ENCODE results near the gene PCDHB5.
"Not testable (repeated sequence)": the region's sequence is repeated elsewhere in the genome, so short reads cannot be mapped to it uniquely, and the experiment has no call there.

The PCDHB5 gene

GRCh38 chr5:141151632-141152031, 16.6 kb downstream of the PCDHB5 start:
- H3K27ac ChIP-seq (ENCODE audit: low read length); H3K4me1 ChIP-seq (ENCODE audit: control insufficient read depth, insufficient read depth, low read length); H3K9ac ChIP-seq (ENCODE audit: low read length in 2 of 2); H3K4me3 ChIP-seq (ENCODE audit: low read length in 2 of 2); H3K27me3 ChIP-seq (ENCODE audit: control insufficient read depth in 1 of 2, insufficient read depth in 2 of 2, low read length in 2 of 2); H3K36me3 ChIP-seq (ENCODE audit: control insufficient read depth in 2 of 2, insufficient read depth in 2 of 2, low read length in 2 of 2): not testable (repeated sequence)
- peaks cover 20 to 34% of the 10 kb centered on the region in 2 donors for H3K9me3 ChIP-seq (ENCODE audit: control insufficient read depth in 2 of 2, low read length in 2 of 2)

GRCh38 chr5:141152096-141152495, 17.1 kb downstream of the PCDHB5 start:
- not testable (repeated sequence) for H3K36me3 ChIP-seq (ENCODE audit: control insufficient read depth in 2 of 2, insufficient read depth in 2 of 2, low read length in 2 of 2); H3K27me3 ChIP-seq (ENCODE audit: control insufficient read depth in 1 of 2, insufficient read depth in 2 of 2, low read length in 2 of 2); H3K4me1 ChIP-seq (ENCODE audit: control insufficient read depth, insufficient read depth, low read length); H3K9ac ChIP-seq (ENCODE audit: low read length in 2 of 2); H3K4me3 ChIP-seq (ENCODE audit: low read length in 2 of 2); H3K27ac ChIP-seq (ENCODE audit: low read length)
- peaks cover 23 to 39% of the 10 kb centered on the region in 2 donors for H3K9me3 ChIP-seq (ENCODE audit: control insufficient read depth in 2 of 2, low read length in 2 of 2)

GRCh38 chr5:141155540-141156374, 20.8 kb downstream of the PCDHB5 start:
- Histone ChIP-seq H3K27ac (ENCODE audit: low read length) (no peak overlapping the region), H3K36me3 (ENCODE audit: control insufficient read depth in 2 of 2, insufficient read depth in 2 of 2, low read length in 2 of 2) (no peaks in the 10 kb centered on the region), H3K9me3 (ENCODE audit: control insufficient read depth in 2 of 2, low read length in 2 of 2) (peaks cover 25 to 35% of the 10 kb centered on the region in 2 donors), H3K27me3 (ENCODE audit: control insufficient read depth in 1 of 2, insufficient read depth in 2 of 2, low read length in 2 of 2) (peaks cover 2 to 3% of the 10 kb centered on the region in 2 donors), H3K9ac (ENCODE audit: low read length in 2 of 2) (no peak overlapping the region), H3K4me3 (ENCODE audit: low read length in 2 of 2) (no peak overlapping the region), H3K4me1 (ENCODE audit: control insufficient read depth, insufficient read depth, low read length) (no peaks in the 10 kb centered on the region)

- H3K27ac ChIP-seq (ENCODE audit: low read length); H3K4me1 ChIP-seq (ENCODE audit: control insufficient read depth, insufficient read depth, low read length); H3K36me3 ChIP-seq (ENCODE audit: control insufficient read depth in 2 of 2, insufficient read depth in 2 of 2, low read length in 2 of 2); H3K27me3 ChIP-seq (ENCODE audit: control insufficient read depth in 1 of 2, insufficient read depth in 2 of 2, low read length in 2 of 2); H3K4me3 ChIP-seq (ENCODE audit: low read length in 2 of 2); H3K9ac ChIP-seq (ENCODE audit: low read length in 2 of 2): not testable (repeated sequence)
- peaks cover 22 to 26% of the 10 kb centered on the region in 2 donors for H3K9me3 ChIP-seq (ENCODE audit: control insufficient read depth in 2 of 2, low read length in 2 of 2)
These were observed 22.4 kb downstream of the PCDHB5 start for GRCh38 chr5:141157356-141157755.

GRCh38 chr5:141157901-141158300, 22.9 kb downstream of the PCDHB5 start:
- peaks cover 23 to 29% of the 10 kb centered on the region in 2 donors for H3K9me3 ChIP-seq (ENCODE audit: control insufficient read depth in 2 of 2, low read length in 2 of 2)
- not testable (repeated sequence) for H3K27ac ChIP-seq (ENCODE audit: low read length); H3K27me3 ChIP-seq (ENCODE audit: control insufficient read depth in 1 of 2, insufficient read depth in 2 of 2, low read length in 2 of 2); H3K4me1 ChIP-seq (ENCODE audit: control insufficient read depth, insufficient read depth, low read length); H3K36me3 ChIP-seq (ENCODE audit: control insufficient read depth in 2 of 2, insufficient read depth in 2 of 2, low read length in 2 of 2); H3K4me3 ChIP-seq (ENCODE audit: low read length in 2 of 2); H3K9ac ChIP-seq (ENCODE audit: low read length in 2 of 2)

- H3K4me1 ChIP-seq (ENCODE audit: control insufficient read depth, insufficient read depth, low read length): no peaks in the 10 kb centered on the region
- peaks cover 4 to 6% of the 10 kb centered on the region in 2 donors for H3K27me3 ChIP-seq (ENCODE audit: control insufficient read depth in 1 of 2, insufficient read depth in 2 of 2, low read length in 2 of 2)
- no peaks in the 10 kb centered on the region for H3K36me3 ChIP-seq (ENCODE audit: control insufficient read depth in 2 of 2, insufficient read depth in 2 of 2, low read length in 2 of 2)
- H3K27ac ChIP-seq (ENCODE audit: low read length): no peak within 1 kb of the TSS
- H3K4me3 ChIP-seq (ENCODE audit: low read length in 2 of 2): peak within 1 kb of the TSS; percentile 64 to 67
- peak within 1 kb of the TSS; percentile 22 to 58 for H3K9ac ChIP-seq (ENCODE audit: low read length in 2 of 2)
- H3K9me3 ChIP-seq (ENCODE audit: control insufficient read depth in 2 of 2, low read length in 2 of 2): peaks cover 22 to 28% of the 10 kb centered on the region in 2 donors
These were observed 37.6 kb downstream of the PCDHB5 start, which contains the start of gene PCDHB7 for GRCh38 chr5:141172381-141173204. TSS of gene PCDHB7 (plus strand) at chr5:141172644. CDS start at chr5:141172836, 192 bp downstream.

GRCh38 chr5:141174291-141175104, 39.5 kb downstream of the PCDHB5 start:
- Histone ChIP-seq H3K9me3 (ENCODE audit: control insufficient read depth in 2 of 2, low read length in 2 of 2) (peaks cover 31 to 35% of the 10 kb centered on the region in 2 donors), H3K27me3 (ENCODE audit: control insufficient read depth in 1 of 2, insufficient read depth in 2 of 2, low read length in 2 of 2) (peaks cover 6 to 12% of the 10 kb centered on the region in 2 donors)
- not testable (repeated sequence) for H3K4me3 ChIP-seq (ENCODE audit: low read length in 2 of 2); H3K9ac ChIP-seq (ENCODE audit: low read length in 2 of 2); H3K36me3 ChIP-seq (ENCODE audit: control insufficient read depth in 2 of 2, insufficient read depth in 2 of 2, low read length in 2 of 2); H3K27ac ChIP-seq (ENCODE audit: low read length); H3K4me1 ChIP-seq (ENCODE audit: control insufficient read depth, insufficient read depth, low read length)

- Histone ChIP-seq H3K4me3 (ENCODE audit: low read length in 2 of 2) (no peak overlapping the region), H3K27me3 (ENCODE audit: control insufficient read depth in 1 of 2, insufficient read depth in 2 of 2, low read length in 2 of 2) (peaks cover 6 to 12% of the 10 kb centered on the region in 2 donors), H3K27ac (ENCODE audit: low read length) (no peak overlapping the region), H3K9ac (ENCODE audit: low read length in 2 of 2) (no peak overlapping the region), H3K4me1 (ENCODE audit: control insufficient read depth, insufficient read depth, low read length) (no peaks in the 10 kb centered on the region), H3K9me3 (ENCODE audit: control insufficient read depth in 2 of 2, low read length in 2 of 2) (peaks cover 31 to 35% of the 10 kb centered on the region in 2 donors), H3K36me3 (ENCODE audit: control insufficient read depth in 2 of 2, insufficient read depth in 2 of 2, low read length in 2 of 2) (no peaks in the 10 kb centered on the region)
These were observed 40.9 kb downstream of the PCDHB5 start for GRCh38 chr5:141175933-141176332.

- H3K36me3 ChIP-seq (ENCODE audit: control insufficient read depth in 2 of 2, insufficient read depth in 2 of 2, low read length in 2 of 2); H3K4me3 ChIP-seq (ENCODE audit: low read length in 2 of 2); H3K4me1 ChIP-seq (ENCODE audit: control insufficient read depth, insufficient read depth, low read length); H3K27ac ChIP-seq (ENCODE audit: low read length); H3K9ac ChIP-seq (ENCODE audit: low read length in 2 of 2): not testable (repeated sequence)
- Histone ChIP-seq H3K27me3 (ENCODE audit: control insufficient read depth in 1 of 2, insufficient read depth in 2 of 2, low read length in 2 of 2) (peaks cover 6 to 15% of the 10 kb centered on the region in 2 donors), H3K9me3 (ENCODE audit: control insufficient read depth in 2 of 2, low read length in 2 of 2) (peaks cover 32 to 36% of the 10 kb centered on the region in 2 donors)
These were observed 42.7 kb downstream of the PCDHB5 start, which contains the start of gene PCDHB8 for GRCh38 chr5:141177577-141178191. TSS of gene PCDHB8 (plus strand) at chr5:141177790. CDS start at chr5:141178035, 245 bp downstream.

- H3K4me1 ChIP-seq (ENCODE audit: control insufficient read depth, insufficient read depth, low read length); H3K36me3 ChIP-seq (ENCODE audit: control insufficient read depth in 2 of 2, insufficient read depth in 2 of 2, low read length in 2 of 2); H3K27ac ChIP-seq (ENCODE audit: low read length); H3K4me3 ChIP-seq (ENCODE audit: low read length in 2 of 2); H3K9ac ChIP-seq (ENCODE audit: low read length in 2 of 2): not testable (repeated sequence)
- H3K9me3 ChIP-seq (ENCODE audit: control insufficient read depth in 2 of 2, low read length in 2 of 2): peaks cover 30 to 38% of the 10 kb centered on the region in 2 donors
- peaks cover 6 to 17% of the 10 kb centered on the region in 2 donors for H3K27me3 ChIP-seq (ENCODE audit: control insufficient read depth in 1 of 2, insufficient read depth in 2 of 2, low read length in 2 of 2)
These were observed 44.4 kb downstream of the PCDHB5 start for GRCh38 chr5:141179371-141179770.

Data from stomach smooth muscle (tissue), 2 donors.